GM18907 (cell line): ENCODE data around the gene PLCE1.

Experiments used
- ATAC-seq: cut with Tn5 transposase; IDR thresholded peaks from one replicate; pipeline ENCODE4 v1.9.1; 2021; ENCODE audit warnings: mild to moderate bottlenecking, moderate library complexity; ENCODE audit not compliant: unreplicated experiment

Gene PLCE1

GRCh38 chr10:93993414-93993781 is 333 bp upstream of the PLCE1 start:
- no peak for ATAC-seq

- no peak for ATAC-seq
Observed at GRCh38 chr10:93994438-93994801, 689 bp downstream of the PLCE1 start.

- ATAC-seq, result no peak
Observed at GRCh38 chr10:93995182-93995581, 1.5 kb downstream of the PLCE1 start.

GRCh38 chr10:93995598-93996271 is 2.0 kb downstream of the PLCE1 start:
- no peak for ATAC-seq

- ATAC-seq, result no peak
Observed at GRCh38 chr10:93996551-93996950, 2.8 kb downstream of the PLCE1 start.

GRCh38 chr10:93997546-93997945 is 3.8 kb downstream of the PLCE1 start:
- ATAC-seq, result no peak

GRCh38 chr10:93999401-93999851 is 5.7 kb downstream of the PLCE1 start:
- ATAC-seq, result no peak

GRCh38 chr10:94000638-94001415 is 7.1 kb downstream of the PLCE1 start:
- ATAC-seq, result no peak

GRCh38 chr10:94001416-94001810 is 7.7 kb downstream of the PLCE1 start:
- ATAC-seq, result no peak

GRCh38 chr10:94002156-94002555 is 8.4 kb downstream of the PLCE1 start:
- ATAC-seq, result no peak

GRCh38 chr10:94003488-94003887 is 9.8 kb downstream of the PLCE1 start:
- no peak for ATAC-seq

GRCh38 chr10:94005050-94005449 is 11.3 kb downstream of the PLCE1 start:
- no peak for ATAC-seq

- ATAC-seq, result no peak
Observed at GRCh38 chr10:94006591-94007550, 13.1 kb downstream of the PLCE1 start.

GRCh38 chr10:94008526-94008925 is 14.8 kb downstream of the PLCE1 start:
- no peak for ATAC-seq

GRCh38 chr10:94010116-94010515 is 16.4 kb downstream of the PLCE1 start:
- ATAC-seq, result no peak

- ATAC-seq, result no peak
Observed at GRCh38 chr10:94010886-94011285, 17.2 kb downstream of the PLCE1 start.

GRCh38 chr10:94011296-94011695 is 17.6 kb downstream of the PLCE1 start:
- no peak for ATAC-seq

- ATAC-seq, result no peak
Observed at GRCh38 chr10:94012834-94013233, 19.1 kb downstream of the PLCE1 start.

- ATAC-seq, result no peak
Observed at GRCh38 chr10:94013331-94013760, 19.6 kb downstream of the PLCE1 start.

GRCh38 chr10:94014304-94014703 is 20.6 kb downstream of the PLCE1 start:
- no peak for ATAC-seq
